HG02970 (cell line): ENCODE results near the gene NFAT5.
"Not testable (repeated sequence)": the region's sequence is repeated elsewhere in the genome, so short reads cannot be mapped to it uniquely, and the experiment has no call there.

ENCODE experiments used
- ATAC-seq: cut with Tn5 transposase; IDR thresholded peaks from one replicate; pipeline ENCODE4 v1.9.1; 2021; ENCODE audit warnings: mild to moderate bottlenecking, moderate library complexity, moderate number of reproducible peaks; ENCODE audit not compliant: unreplicated experiment, low FRiP score

The NFAT5 gene

DNA sequence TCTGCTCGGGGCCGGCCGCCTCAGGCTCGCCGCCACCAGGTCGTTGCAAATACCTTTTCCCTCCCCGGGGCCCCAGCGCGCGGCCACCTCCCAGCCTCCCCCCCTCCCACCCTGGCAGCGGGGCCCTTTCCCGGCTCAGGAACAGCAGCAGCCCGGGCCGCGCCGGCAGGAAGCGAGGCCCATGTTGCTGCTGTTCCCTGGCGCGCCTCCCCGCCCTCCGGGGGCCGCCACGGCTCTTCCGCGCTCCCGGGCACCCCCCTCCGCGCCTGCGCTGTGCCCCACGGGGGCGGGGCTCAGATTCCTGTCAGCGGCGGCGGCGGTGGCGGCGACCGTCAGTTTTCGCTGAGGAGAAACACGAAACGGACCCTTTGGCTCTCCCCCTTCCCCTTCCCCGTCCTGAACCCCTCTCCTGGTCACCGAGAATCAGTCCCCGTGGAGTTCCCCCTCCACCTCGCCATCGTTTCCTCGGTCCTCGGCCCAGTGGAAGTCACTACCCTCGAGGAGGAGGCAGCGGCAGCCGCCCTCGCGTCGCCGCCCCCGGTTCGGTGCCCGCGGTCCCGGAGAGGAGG is at the start of gene NFAT5:
Gene NFAT5 (plus strand): TSS at position 296 of the 569 bp plus-strand sequence. CDS start 336 bp downstream, outside the sequence.
- peak; percentile 60 for ATAC-seq

DNA sequence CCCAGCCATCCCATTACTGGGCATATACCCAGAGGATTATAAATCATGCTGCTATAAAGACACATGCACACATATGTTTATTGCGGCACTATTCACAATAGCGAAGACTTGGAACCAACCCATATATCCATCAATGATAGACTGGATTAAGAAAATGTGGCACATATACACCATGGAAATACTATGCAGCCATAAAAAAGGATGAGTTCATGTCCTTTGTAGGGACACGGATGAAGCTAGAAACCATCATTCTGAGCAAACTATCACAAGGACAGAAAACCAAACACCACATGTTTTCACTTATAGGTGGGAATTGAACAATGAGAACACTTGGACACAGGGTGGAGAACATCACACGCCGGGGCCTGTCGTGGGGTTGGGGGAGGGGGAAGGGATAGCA is 47.9 kb upstream of the NFAT5 start:
- not testable (repeated sequence) for ATAC-seq

DNA sequence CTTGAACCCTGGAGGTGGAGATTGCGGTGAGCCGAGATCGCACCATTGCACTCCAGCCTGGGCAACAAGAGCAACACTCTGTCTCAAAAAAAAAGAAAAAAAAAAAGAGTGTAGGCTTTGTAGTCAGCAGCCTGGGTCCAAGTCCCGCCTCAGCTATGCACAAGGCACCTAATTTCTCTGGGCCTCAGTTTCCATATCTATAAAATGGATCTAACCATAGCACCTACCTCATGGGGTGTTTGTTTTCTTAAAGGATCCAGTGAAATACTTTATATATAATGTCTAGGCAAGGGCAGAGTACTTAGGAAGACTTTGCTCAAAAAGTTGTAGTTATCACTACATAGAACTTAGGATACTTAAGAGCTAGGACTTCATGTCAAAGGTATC is 45.4 kb upstream of the NFAT5 start:
- no peak for ATAC-seq

DNA sequence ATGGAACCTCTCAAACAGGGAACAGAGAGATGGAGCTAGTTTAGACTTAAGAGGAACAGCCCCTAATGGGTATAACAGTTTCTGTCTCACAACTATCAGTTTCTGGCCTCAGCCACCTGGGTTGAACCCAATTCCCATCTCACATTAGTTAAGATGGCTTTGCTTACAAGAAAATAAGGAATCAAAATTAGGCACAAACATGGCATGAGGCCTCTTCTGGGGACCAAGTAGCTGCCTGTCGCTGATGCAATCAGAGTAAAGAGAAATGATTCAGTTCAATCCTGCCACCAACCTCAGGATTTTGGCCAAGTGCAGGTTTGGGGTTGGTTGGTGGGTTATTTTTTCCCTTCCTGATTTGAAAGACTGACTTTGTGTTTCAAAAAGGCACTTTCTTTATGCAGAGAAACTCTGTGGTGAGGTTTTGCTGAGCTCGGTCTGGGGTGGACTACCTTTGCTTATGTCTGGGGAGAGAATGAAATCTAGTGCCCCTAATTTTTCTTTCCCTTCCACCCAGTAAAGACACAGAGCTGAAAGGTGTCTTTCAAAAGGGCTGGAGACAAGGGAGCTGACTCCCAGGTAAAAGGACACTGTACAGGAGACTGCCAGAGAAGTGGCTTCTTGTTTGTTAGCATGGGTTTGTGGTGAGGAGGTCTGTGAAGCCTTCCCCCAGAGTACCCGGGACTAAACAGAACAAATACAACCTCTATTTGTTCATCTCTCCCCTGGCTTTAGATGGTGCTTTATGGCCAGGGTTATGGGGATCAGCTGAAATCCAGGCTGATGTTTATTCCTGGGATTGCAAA is 44.8 kb upstream of the NFAT5 start:
- ATAC-seq, result no peak

GRCh38 chr16:69522041-69522578 is 43.7 kb upstream of the NFAT5 start:
- no peak for ATAC-seq

GRCh38 chr16:69522732-69523404 is 42.9 kb upstream of the NFAT5 start:
- no peak for ATAC-seq

DNA sequence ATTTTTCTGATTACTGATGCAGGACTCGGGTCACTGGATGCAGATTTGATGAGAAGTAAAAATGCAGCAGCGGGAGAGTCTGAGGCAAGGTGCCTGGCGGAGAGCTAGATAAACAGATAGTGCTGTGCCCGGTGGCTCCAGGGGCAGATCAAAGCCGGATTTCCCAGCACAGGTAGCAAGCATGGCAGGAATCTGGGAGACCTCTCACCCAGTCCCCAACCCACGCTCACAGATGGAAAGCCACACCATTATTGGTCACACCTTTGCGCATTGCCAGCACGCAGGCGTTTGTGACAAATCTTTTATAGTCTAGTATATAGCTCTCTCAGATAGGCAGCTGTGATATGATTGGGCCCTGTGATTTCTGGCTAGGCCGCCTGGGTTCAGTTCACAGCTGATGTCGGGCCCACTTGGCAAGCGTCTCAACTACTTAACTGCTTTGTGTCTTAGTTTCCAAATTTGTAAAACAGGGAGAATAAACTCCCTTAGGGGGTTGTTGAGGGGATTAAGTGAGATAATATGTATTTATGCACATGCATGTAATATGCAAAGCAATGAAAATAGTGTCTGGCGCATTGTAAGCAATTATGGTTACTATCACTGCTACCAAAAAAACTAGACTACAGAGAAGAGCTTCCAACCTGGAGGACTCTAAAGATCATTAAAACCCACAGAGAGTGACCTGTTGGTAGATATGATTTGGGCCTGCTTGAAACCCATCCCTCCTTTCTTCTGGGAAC is 42.0 kb upstream of the NFAT5 start:
- ATAC-seq, result no peak

DNA sequence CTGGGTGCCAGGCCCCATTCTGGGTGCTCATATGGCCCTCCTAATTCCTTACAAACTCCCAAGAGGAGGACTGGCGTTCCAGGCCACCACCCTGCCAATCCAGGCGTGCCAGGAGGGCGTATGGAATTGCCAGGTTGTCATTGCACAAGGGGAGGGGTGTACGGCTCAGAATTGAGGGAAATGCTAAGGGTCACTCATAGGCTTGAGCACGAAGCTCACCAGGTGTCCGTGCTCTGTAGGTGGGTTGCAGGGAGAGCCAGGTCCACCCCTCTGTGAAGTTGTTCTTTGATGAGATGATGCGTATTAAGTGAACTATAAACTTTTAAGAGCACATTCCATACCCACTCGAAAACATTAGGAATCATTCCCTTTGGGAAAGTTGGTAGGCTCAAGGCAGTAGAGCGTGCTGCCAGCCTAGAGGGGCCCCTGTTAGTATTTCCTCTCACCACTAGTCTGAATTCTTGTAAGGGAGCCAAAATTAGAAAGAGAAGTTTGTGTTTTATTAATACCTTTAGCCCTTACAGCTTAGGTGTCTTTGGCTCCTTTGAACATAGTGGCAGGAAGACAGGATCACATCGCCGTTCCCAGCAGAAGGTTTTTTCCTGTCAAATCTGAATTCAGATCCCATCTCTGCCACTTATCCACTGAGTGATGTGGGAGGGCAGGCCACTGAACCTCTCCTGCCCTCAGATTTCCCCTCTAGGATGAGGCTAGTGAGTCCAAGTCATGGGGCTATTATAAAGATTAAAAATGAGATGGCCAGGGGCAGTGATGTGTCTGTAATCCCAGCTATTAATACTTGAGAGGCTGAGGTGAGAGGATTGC is 38.7 kb upstream of the NFAT5 start:
- ATAC-seq, result no peak

DNA sequence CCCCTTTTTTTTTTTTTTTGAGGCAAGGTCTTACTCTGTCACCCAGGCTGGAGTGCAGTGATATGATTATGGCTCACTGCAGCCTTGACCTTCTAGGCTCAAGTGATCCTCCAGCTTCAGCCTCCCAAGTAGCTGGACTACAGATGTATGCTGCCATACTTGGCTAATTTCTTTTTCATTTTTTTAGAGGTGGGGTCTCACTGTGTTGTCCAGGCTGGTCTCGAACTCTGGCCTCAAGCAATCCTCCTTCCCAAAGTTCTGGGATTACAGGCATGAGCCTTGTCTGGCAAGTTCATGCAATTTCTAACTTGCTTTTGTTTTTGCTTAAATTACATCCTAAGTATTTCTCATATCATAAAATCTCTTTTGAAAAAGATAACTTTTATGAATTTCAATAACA is 33.8 kb upstream of the NFAT5 start:
- ATAC-seq, result no peak

DNA sequence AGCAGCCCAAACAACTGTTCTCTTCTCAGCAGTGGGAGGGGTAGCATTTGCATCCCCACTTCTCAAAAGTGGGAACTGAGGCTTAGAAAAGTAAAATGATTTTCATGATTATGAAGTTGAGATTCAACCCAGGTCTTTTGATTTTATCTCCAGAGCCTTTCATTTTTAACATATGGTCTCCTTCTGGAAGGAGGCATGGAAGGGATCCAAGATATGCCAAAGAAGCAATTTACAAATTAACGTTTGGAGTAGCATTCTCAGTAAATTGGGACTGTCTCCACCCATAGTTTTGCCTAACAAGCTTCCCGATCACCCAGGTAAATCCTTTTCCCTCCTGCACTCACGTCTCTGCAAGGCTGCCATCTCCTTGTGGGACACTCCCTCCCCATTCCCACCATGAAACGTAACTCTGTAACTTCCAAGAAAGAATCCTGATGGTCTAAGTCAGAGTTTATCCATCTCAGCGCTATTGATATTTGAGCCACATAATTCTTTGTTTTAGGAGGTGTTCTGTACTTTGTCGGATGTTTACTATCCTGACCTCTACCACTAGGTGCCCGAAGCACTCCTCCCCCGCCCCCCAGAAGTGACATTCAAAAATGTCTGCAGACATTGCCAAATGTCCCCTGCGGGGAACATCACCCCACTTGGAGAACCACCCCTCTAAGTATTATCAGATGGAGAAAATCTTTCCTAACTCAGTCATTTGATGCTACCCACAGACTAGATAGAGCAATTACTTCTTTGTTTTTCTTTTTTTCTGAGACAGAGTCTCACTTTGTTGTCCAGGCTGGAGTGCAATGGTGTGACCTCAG is 32.9 kb upstream of the NFAT5 start:
- no peak for ATAC-seq

DNA sequence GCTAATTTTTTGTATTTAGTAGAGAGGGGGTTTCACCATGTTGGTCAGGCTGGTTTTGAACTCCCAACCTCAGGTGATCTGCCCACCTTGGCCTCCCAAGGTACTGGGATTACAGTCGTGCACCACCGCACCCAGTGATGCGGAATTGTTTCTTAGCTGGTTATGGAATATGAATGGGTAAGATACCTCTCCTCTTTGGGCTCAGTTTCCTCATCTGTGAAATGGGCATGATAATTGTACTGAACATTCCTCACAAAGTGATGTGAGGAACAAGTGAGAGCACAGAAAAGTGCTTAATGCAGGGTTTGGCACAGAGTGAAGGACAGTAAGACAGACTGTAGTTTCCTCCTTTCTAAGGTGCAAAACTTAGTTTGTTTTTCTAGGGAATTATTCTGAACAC is 31.0 kb upstream of the NFAT5 start:
- ATAC-seq, result no peak

DNA sequence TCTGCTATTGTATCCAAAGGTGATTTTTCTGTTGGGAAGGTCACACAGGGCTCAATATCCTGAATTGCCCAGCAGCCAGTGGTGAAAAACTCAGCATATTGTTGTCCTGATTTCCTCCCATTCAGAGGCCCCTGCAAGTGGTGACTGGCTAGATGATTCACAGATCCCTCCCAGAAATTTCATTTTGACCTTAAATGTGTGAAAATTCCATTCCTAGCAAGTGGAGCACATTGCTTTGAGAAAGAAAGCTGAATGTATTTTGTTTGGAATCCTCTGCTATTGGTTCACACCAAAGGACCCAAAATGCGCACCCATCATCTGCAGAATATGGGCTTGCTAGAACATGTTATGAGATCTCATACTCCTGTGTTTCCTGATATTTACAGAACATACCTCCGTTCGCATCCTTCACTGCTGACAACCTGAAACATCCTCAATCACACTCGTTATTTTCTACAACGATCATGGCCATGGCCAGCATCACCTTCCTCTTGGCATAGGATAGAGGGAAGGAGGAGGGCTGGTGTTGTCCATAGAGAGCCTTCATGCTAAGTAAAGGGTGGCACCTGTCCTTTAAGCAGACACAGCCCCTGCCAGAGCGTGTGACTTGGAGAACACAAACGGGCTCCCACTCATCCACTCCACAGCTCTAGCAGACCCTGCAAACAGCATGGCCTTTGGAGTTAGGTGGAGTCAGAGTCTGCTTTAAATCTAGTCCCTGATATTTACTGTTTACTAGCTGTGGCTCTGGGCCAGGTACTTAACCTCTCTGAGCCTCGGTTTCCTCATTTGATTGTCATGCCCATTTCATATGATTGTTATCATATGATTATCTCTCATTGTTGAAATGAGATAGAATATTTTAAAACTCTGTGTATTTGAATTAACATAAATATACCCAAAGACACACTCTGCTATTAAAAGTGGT is 30.4 kb upstream of the NFAT5 start:
- no peak for ATAC-seq

GRCh38 chr16:69537706-69538080 is 28.1 kb upstream of the NFAT5 start:
- no peak for ATAC-seq

- ATAC-seq, result no peak
Observed at GRCh38 chr16:69538808-69539207, 27.0 kb upstream of the NFAT5 start.

GRCh38 chr16:69542974-69543373 is 22.8 kb upstream of the NFAT5 start:
- ATAC-seq, result no peak

DNA sequence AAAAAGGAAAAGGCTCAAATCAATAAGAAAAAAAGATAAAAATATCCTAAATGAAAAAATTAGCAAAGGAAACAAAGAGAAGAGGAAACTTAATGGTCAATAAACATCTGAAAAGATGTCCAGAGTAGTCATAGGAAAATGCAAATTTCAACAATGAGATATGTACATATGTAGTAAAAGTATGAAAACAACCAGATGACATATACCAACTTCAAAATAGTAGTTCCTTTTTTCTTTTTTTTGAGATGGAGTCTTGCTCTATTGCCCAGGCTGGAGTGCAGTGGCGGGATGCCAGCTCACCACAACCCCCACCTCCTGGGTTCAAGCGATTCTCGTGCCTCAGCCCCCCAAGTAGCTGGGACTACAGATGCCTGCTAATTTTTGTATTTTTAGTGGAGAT is 21.7 kb upstream of the NFAT5 start:
- ATAC-seq, result no peak

- ATAC-seq, result not testable (repeated sequence)
Observed at GRCh38 chr16:69546663-69547062, 19.1 kb upstream of the NFAT5 start.

DNA sequence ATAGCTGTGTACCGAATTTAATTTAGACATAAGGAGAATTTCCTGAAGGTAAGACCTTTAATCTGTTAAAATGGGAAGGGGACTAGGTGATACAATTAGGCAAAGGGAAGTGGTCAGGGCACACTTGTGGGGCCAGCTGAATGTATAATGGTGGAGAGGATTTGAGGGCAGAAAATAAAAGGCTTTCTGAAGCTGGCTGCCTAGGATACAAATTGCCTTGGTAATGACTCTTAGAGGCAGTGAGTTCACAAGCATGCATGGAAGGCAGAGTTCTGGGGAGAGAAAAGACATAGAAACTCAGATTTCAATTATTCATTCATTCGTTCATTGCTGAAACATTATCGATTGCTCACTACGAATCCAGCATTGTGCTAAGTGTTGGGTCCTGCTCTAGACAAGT is 12.4 kb upstream of the NFAT5 start:
- no peak for ATAC-seq
